GM23338 (cell line): ENCODE measurements around the gene VPS52. TPM values are rescaled to one million over a fixed set of nuclear protein-coding genes. Genes with fewer than 3 reads are reported as not detected.
A peak's percentile ranks its signal among the peaks of the same experiment; 100 is the strongest.

Experiments
- ATAC-seq: fragments of 200-7000 bp; cut with Tn5 transposase; 3 replicates; pipeline ENCODE4 v1.9.1; 2020
- DNase-seq: peaks from one replicate; pipeline ENCODE4 v3.0.0-alpha.2; 2015; ENCODE audit warnings: low spot score
- H2AFZ ChIP-seq: fragments of 200-600 bp; sonication (generic); 2 replicates; pipeline ENCODE4 v1.8.0; 2016; ENCODE audit warnings: antibody characterized with exemption, mild to moderate bottlenecking, moderate library complexity
- H3F3A ChIP-seq: fragments of 200-600 bp; sonication (generic); replicated peaks from 2 replicates; pipeline ENCODE4 v1.8.0; 2017; ENCODE audit warnings: antibody characterized with exemption, mixed run types, low read depth
- H3K27ac ChIP-seq: fragments of 200-600 bp; sonication (generic); 2 replicates; pipeline ENCODE4 v1.6.1; 2016; ENCODE audit warnings: low read depth
- H3K27me3 ChIP-seq: fragments of 200-600 bp; sonication (generic); 2 replicates; pipeline ENCODE4 v1.8.0; 2016; ENCODE audit warnings: mild to moderate bottlenecking, mixed run types, moderate library complexity; ENCODE audit not compliant: insufficient read depth
- H3K36me3 ChIP-seq: fragments of 200-600 bp; sonication (generic); 2 replicates; pipeline ENCODE4 v1.8.0; 2016; ENCODE audit warnings: mild to moderate bottlenecking; ENCODE audit not compliant: insufficient read depth
- H3K4me1 ChIP-seq: fragments of 200-600 bp; sonication (generic); 2 replicates; pipeline ENCODE4 v1.8.0; 2016; ENCODE audit warnings: mild to moderate bottlenecking, moderate library complexity; ENCODE audit not compliant: insufficient read depth
- H3K4me2 ChIP-seq: fragments of 200-600 bp; sonication (generic); 2 replicates; pipeline ENCODE4 v1.7.1; 2017; ENCODE audit warnings: mixed run types
- H3K4me3 ChIP-seq: fragments of 200-600 bp; sonication (generic); 2 replicates; pipeline ENCODE4 v1.6.1; 2016; ENCODE audit warnings: mixed run types
- H3K79me2 ChIP-seq: fragments of 200-600 bp; sonication (generic); replicated peaks from 2 replicates; pipeline ENCODE4 v1.8.0; 2017; ENCODE audit warnings: mild to moderate bottlenecking; ENCODE audit not compliant: insufficient read depth
- H3K9me2 ChIP-seq: fragments of 200-600 bp; sonication (generic); 2 replicates; pipeline ENCODE4 v1.8.0; 2017; ENCODE audit not compliant: insufficient read depth
- H4K20me1 ChIP-seq: fragments of 200-600 bp; sonication (generic); replicated peaks from 2 replicates; pipeline ENCODE4 v1.8.0; 2017; ENCODE audit warnings: mild to moderate bottlenecking; ENCODE audit not compliant: insufficient read depth
- H3K27ac Mint-ChIP-seq: 2 replicates; pipeline ENCODE4 v1.8.0; 2020; ENCODE audit warnings: inconsistent platforms, mild to moderate bottlenecking, moderate library complexity, mixed read lengths
- H3K27me3 Mint-ChIP-seq: 3 replicates; pipeline ENCODE4 v1.8.0; 2022; ENCODE audit warnings: low read depth, mild to moderate bottlenecking, moderate library complexity, mixed read lengths, inconsistent platforms; ENCODE audit not compliant: insufficient read depth, poor library complexity
- H3K36me3 Mint-ChIP-seq: 3 replicates; pipeline ENCODE4 v1.8.0; 2021; ENCODE audit warnings: low read depth, mild to moderate bottlenecking, inconsistent platforms, moderate library complexity, mixed read lengths
- H3K4me1 Mint-ChIP-seq: 3 replicates; pipeline ENCODE4 v1.8.0; 2020; ENCODE audit warnings: mild to moderate bottlenecking, inconsistent platforms, mixed read lengths
- H3K4me3 Mint-ChIP-seq: 3 replicates; pipeline ENCODE4 v1.8.0; 2021; ENCODE audit warnings: moderate library complexity, mild to moderate bottlenecking, inconsistent platforms, mixed read lengths
- H3K9me3 Mint-ChIP-seq: 3 replicates; pipeline ENCODE4 v1.8.0; 2020; ENCODE audit warnings: moderate library complexity, mild to moderate bottlenecking, inconsistent platforms, mixed read lengths
- CREB1 ChIP-seq: fragments of 250-450 bp; sonication (Bioruptor Pico); IDR thresholded peaks from 2 replicates; pipeline ENCODE4 v1.5.0; 2020; ENCODE audit warnings: low read depth, mild to moderate bottlenecking, moderate library complexity
- CTCF ChIP-seq, 2 experiments: fragments of 200-600 bp in 1 of 2; sonication (generic) in 1 of 2; conservative IDR thresholded peaks; 2 replicates each; pipeline versions ENCODE4 v1.5.1 to v1.6.1; 2016 to 2017; ENCODE audit warnings: antibody characterized with exemption in 2 of 2, low read depth in 2 of 2, mild to moderate bottlenecking in 2 of 2, moderate library complexity in 1 of 2
- ETS1 ChIP-seq: IDR thresholded peaks from 2 replicates; pipeline ENCODE4 v1.6.1; 2016; ENCODE audit warnings: antibody characterized with exemption
- EZH2 ChIP-seq: fragments of 200-600 bp; sonication (generic); IDR thresholded peaks from one replicate; pipeline ENCODE4 v1.8.0; 2017; ENCODE audit warnings: antibody characterized with exemption, mild to moderate bottlenecking, low read depth; ENCODE audit not compliant: unreplicated experiment
- EZH2phosphoT487 ChIP-seq: fragments of 200-600 bp; sonication (generic); IDR thresholded peaks from one replicate; pipeline ENCODE4 v1.8.1; 2018; ENCODE audit warnings: antibody characterized with exemption; ENCODE audit not compliant: unreplicated experiment
- JUNB ChIP-seq: IDR thresholded peaks from one replicate; pipeline ENCODE4 v1.6.1; 2016; ENCODE audit warnings: antibody characterized with exemption; ENCODE audit not compliant: unreplicated experiment
- NANOG ChIP-seq: IDR thresholded peaks from 2 replicates; pipeline ENCODE4 v1.6.1; 2016; ENCODE audit warnings: antibody characterized with exemption, borderline replicate concordance
- ZNF462 ChIP-seq: fragments of 250-450 bp; sonication (Bioruptor Pico); IDR thresholded peaks from 2 replicates; pipeline ENCODE4 v1.5.0; 2020; ENCODE audit warnings: mild to moderate bottlenecking, moderate library complexity
- polyA plus RNA-seq: library from polyadenylated mRNA; unstranded; fragments of >200 nt; fragmentation: Nextera tagmentation; extraction: Ambion mirVana; gene quantifications from 2 replicates; pipeline ENCODE4 v1.2.1, GENCODE V29; 2016
- total RNA-seq: library from RNA; depleted of rRNA; stranded (reverse); fragments of >200 nt; shearing (Covaris generic); gene quantifications from 2 replicates; pipeline ENCODE4 v1.2.3, GENCODE V29; 2014

VPS52 gene
- total and polyA plus RNA-seq, 2 experiments from 2014 or later, result 27.9 to 31.1 TPM

GRCh38 chr6:33272275-33273128 lies 826 bp upstream of the VPS52 start (continued):
- TF ChIP-seq EZH2 (no peak), JUNB (no peak), NANOG (no peak), ETS1 (no peak), EZH2phosphoT487 (no peak)

- Histone ChIP-seq H3K79me2 (peaks cover 53% of the 10 kb centered on the region), H3K4me1 (peaks cover 36% of the 10 kb centered on the region), H3K4me3 (peak overlapping the region; percentile 99), H3K36me3 (peaks cover 48% of the 10 kb centered on the region), H4K20me1 (peaks cover 36% of the 10 kb centered on the region), H3K9me2 (no peaks in the 10 kb centered on the region), H3K27ac (peak overlapping the region; percentile 84), H3F3A (peaks cover 46% of the 10 kb centered on the region), H3K27me3 (no peaks in the 10 kb centered on the region), H2AFZ (peak overlapping the region; percentile 84), H3K4me2 (peak overlapping the region; percentile 84)
- H3K27ac Mint-ChIP-seq, result peak overlapping the region; percentile 100
- DNase-seq (no peak), ATAC-seq (peak; percentile 30)
- H3K4me1 Mint-ChIP-seq, result peaks cover 30% of the 10 kb centered on the region
- H3K36me3 Mint-ChIP-seq, result peaks cover 73% of the 10 kb centered on the region
- H3K27me3 Mint-ChIP-seq, result peaks cover 28% of the 10 kb centered on the region
- TF ChIP-seq CTCF (conservative IDR thresholded peaks at IDR 0.05; ENCODE audit: low read depth in 2 of 2), result 0 out of 4 replicates have a peak, but pooled peaks of 1 of the 2 experiments have one; percentile 23
- TF ChIP-seq EZH2, result no peak
- H3K4me3 Mint-ChIP-seq, result peak overlapping the region; percentile 97
- H3K9me3 Mint-ChIP-seq, result peaks cover 6% of the 10 kb centered on the region; the same call in 1 of the 3 replicates
Measured at GRCh38 chr6:33271117-33271467, 584 bp downstream of the VPS52 start.

GRCh38 chr6:33264015-33264414 lies 7.7 kb downstream of the VPS52 start:
- peaks cover 2% of the 10 kb centered on the region for H3K27me3 Mint-ChIP-seq
- H3K27me3 ChIP-seq, result no peaks in the 10 kb centered on the region
- H3K4me2 ChIP-seq, result no peak overlapping the region
- H2AFZ ChIP-seq, result no peak overlapping the region
- peaks cover 64% of the 10 kb centered on the region for H3K36me3 Mint-ChIP-seq
- no peaks in the 10 kb centered on the region for H3F3A ChIP-seq
- H4K20me1 ChIP-seq, result no peaks in the 10 kb centered on the region
- H3K9me2 ChIP-seq, result no peaks in the 10 kb centered on the region
- ATAC-seq (no peak), DNase-seq (no peak)
- H3K4me3 Mint-ChIP-seq, result no peak overlapping the region
- no peak overlapping the region for H3K27ac Mint-ChIP-seq
- TF ChIP-seq CREB1 (CRISPR knock-in tag) (no peak), ZNF462 (CRISPR knock-in tag) (no peak)
- H3K4me3 ChIP-seq, result no peak overlapping the region
- no peaks in the 10 kb centered on the region; the same call in 2 of the 3 replicates for H3K4me1 Mint-ChIP-seq
- H3K4me1 ChIP-seq, result no peaks in the 10 kb centered on the region
- H3K36me3 ChIP-seq, result peaks cover 16% of the 10 kb centered on the region
- no peaks in the 10 kb centered on the region for H3K9me3 Mint-ChIP-seq
- H3K79me2 ChIP-seq, result no peaks in the 10 kb centered on the region
- no peak overlapping the region for H3K27ac ChIP-seq
